Spleen (tissue), 7 donors: ENCODE results near the gene NEO1.

ENCODE experiments used
- POLR2A ChIP-seq, 3 donors: fragments of 450-650 bp; IDR thresholded peaks; one replicate each; pipeline ENCODE4 v1.5.1; 2017; ENCODE audit warnings: antibody characterized with exemption in 3 of 3, mild to moderate bottlenecking in 1 of 3
- POLR2AphosphoS5 ChIP-seq, 3 donors: sonication (generic); formaldehyde crosslinking; IDR thresholded peaks; one replicate each; pipeline ENCODE4 v1.5.1; 2017; ENCODE audit warnings: antibody characterized with exemption in 3 of 3
- TF ChIP-seq, protein P1 (sequence below), 11 experiments: fragments of 200-600 bp in 7 of 11; fragments of 450-650 bp in 4 of 11; sonication (generic) in 4 of 11; IDR thresholded peaks in 8 of 11; conservative IDR thresholded peaks in 3 of 11; 1 replicate in 7 of 11; 2 replicates in 4 of 11; pipeline versions ENCODE4 v1.4.0 to v1.8.0; 2016 to 2021; ENCODE audit warnings: antibody characterized with exemption in 11 of 11, inconsistent platforms in 4 of 11, mild to moderate bottlenecking in 1 of 11
- donor health status: DM: no; HTN: no; CAD: no; lungs with moderate emphysema.
- donor health status: DM: no; HTN: no; CAD: no.
- donor health status: DM: no; HTN: no; CAD: no.

GRCh38 chr15:73210630-73211029 is 158.4 kb downstream of the NEO1 start:
- no peak for TF ChIP-seq POLR2A (IDR thresholded peaks at IDR 0.05)
- no peak for TF ChIP-seq POLR2AphosphoS5 (IDR thresholded peaks at IDR 0.05)
- TF ChIP-seq, protein P1, sequence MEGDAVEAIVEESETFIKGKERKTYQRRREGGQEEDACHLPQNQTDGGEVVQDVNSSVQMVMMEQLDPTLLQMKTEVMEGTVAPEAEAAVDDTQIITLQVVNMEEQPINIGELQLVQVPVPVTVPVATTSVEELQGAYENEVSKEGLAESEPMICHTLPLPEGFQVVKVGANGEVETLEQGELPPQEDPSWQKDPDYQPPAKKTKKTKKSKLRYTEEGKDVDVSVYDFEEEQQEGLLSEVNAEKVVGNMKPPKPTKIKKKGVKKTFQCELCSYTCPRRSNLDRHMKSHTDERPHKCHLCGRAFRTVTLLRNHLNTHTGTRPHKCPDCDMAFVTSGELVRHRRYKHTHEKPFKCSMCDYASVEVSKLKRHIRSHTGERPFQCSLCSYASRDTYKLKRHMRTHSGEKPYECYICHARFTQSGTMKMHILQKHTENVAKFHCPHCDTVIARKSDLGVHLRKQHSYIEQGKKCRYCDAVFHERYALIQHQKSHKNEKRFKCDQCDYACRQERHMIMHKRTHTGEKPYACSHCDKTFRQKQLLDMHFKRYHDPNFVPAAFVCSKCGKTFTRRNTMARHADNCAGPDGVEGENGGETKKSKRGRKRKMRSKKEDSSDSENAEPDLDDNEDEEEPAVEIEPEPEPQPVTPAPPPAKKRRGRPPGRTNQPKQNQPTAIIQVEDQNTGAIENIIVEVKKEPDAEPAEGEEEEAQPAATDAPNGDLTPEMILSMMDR (IDR thresholded peaks at IDR 0.05 in 8 of 11, conservative IDR thresholded peaks at IDR 0.05 in 3 of 11): no peak
